ENCODE data around the gene KCTD11.
A peak's percentile ranks its signal among the peaks of the same experiment; 100 is the strongest.

DNA sequence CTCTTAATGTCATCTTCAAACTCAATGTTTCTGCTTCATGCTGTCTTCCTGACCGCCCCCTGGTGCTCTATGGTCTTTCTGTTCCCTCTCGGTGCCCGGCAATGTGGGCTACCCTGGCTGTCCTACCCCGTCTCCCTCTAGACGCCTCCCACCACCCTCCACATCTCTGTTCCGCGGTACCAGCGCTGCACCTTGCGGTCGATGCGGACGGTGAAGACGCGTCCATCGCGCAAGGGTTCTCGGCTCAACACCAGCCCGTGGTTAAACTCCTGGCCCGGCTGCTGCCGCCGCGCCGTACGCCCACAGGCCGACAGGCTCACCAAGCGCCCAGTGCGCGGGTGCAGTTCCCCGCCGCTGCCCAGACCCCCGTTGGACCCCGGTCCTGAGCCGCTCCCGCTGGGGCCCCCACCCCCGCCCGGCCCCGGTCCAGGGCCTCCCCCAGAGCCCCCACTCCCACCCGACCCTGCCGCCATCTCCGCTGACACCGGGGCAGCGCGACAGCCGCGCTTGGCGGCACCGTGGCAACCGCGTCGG, 23.1 kb upstream of the KCTD11 start, which contains the start of gene NEURL4:
- TF ChIP-seq CBX3 (IDR thresholded peaks at IDR 0.05; ENCODE audit: low read depth) (no peak), SRF (IDR thresholded peaks at IDR 0.05; ENCODE audit: low read depth) (no peak), POLR2A (IDR thresholded peaks at IDR 0.05; ENCODE audit: borderline replicate concordance, extremely low read depth, insufficient read depth, insufficient read length) (no peak), EZH2phosphoT487 (IDR thresholded peaks at IDR 0.05; ENCODE audit: borderline replicate concordance) (no peak), RAD21 (IDR thresholded peaks at IDR 0.05; ENCODE audit: low read depth) (no peak), POLR2AphosphoS5 (IDR thresholded peaks at IDR 0.05; ENCODE audit: low read depth, low read length) (no peak), EGR1 (IDR thresholded peaks at IDR 0.05; ENCODE audit: low read depth) (no peak), JUND (IDR thresholded peaks at IDR 0.05) (no peak), ZFX (IDR thresholded peaks at IDR 0.05) (peak; percentile 64; the same call in 1 of the 2 replicates), MAX (IDR thresholded peaks at IDR 0.05) (no peak)
- TF ChIP-seq, protein P1, sequence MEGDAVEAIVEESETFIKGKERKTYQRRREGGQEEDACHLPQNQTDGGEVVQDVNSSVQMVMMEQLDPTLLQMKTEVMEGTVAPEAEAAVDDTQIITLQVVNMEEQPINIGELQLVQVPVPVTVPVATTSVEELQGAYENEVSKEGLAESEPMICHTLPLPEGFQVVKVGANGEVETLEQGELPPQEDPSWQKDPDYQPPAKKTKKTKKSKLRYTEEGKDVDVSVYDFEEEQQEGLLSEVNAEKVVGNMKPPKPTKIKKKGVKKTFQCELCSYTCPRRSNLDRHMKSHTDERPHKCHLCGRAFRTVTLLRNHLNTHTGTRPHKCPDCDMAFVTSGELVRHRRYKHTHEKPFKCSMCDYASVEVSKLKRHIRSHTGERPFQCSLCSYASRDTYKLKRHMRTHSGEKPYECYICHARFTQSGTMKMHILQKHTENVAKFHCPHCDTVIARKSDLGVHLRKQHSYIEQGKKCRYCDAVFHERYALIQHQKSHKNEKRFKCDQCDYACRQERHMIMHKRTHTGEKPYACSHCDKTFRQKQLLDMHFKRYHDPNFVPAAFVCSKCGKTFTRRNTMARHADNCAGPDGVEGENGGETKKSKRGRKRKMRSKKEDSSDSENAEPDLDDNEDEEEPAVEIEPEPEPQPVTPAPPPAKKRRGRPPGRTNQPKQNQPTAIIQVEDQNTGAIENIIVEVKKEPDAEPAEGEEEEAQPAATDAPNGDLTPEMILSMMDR (IDR thresholded peaks at IDR 0.05 in 2 of 3, conservative IDR thresholded peaks at IDR 0.05 in 1 of 3; ENCODE audit: borderline replicate concordance in 1 of 3, insufficient read depth in 1 of 3, low read depth in 2 of 3, low read length in 2 of 3), result no peak
- TF ChIP-seq, protein P2, sequence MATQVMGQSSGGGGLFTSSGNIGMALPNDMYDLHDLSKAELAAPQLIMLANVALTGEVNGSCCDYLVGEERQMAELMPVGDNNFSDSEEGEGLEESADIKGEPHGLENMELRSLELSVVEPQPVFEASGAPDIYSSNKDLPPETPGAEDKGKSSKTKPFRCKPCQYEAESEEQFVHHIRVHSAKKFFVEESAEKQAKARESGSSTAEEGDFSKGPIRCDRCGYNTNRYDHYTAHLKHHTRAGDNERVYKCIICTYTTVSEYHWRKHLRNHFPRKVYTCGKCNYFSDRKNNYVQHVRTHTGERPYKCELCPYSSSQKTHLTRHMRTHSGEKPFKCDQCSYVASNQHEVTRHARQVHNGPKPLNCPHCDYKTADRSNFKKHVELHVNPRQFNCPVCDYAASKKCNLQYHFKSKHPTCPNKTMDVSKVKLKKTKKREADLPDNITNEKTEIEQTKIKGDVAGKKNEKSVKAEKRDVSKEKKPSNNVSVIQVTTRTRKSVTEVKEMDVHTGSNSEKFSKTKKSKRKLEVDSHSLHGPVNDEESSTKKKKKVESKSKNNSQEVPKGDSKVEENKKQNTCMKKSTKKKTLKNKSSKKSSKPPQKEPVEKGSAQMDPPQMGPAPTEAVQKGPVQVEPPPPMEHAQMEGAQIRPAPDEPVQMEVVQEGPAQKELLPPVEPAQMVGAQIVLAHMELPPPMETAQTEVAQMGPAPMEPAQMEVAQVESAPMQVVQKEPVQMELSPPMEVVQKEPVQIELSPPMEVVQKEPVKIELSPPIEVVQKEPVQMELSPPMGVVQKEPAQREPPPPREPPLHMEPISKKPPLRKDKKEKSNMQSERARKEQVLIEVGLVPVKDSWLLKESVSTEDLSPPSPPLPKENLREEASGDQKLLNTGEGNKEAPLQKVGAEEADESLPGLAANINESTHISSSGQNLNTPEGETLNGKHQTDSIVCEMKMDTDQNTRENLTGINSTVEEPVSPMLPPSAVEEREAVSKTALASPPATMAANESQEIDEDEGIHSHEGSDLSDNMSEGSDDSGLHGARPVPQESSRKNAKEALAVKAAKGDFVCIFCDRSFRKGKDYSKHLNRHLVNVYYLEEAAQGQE (IDR thresholded peaks at IDR 0.05; ENCODE audit: low read depth), result no peak
